GM23248 (cell line): ENCODE data around the gene BBLN.

Experiments
- EZH2 ChIP-seq: fragments of 200-600 bp; sonication (generic); IDR thresholded peaks from 2 replicates; pipeline ENCODE4 v1.6.1; 2018; ENCODE audit warnings: antibody characterized with exemption, mild to moderate bottlenecking; ENCODE audit not compliant: insufficient read depth, poor library complexity, severe bottlenecking
- EZH2phosphoT487 ChIP-seq: fragments of 200-600 bp; sonication (generic); IDR thresholded peaks from 2 replicates; pipeline ENCODE4 v1.6.1; 2018; ENCODE audit warnings: antibody characterized with exemption, moderate library complexity, mild to moderate bottlenecking, low read depth; ENCODE audit not compliant: insufficient read depth

DNA sequence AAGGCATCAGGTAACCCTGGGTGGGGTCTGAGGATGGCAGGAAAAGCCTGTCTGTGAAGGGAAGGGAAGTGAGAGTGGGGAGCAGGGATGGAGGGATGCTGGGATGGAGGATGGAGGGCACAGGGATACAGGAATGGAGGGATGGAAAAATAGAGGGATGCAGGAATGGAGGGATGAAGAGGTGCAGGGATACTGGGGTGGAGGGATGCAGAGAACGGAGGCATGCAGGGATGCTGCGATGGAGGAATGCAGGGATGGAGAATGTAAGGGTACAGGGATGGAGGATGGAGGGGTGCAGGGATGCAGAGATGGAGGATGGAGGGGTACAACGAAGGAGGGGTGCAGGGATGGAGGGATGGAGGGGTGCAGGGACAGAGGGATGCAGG lies 41.6 kb upstream of the BBLN start:
- TF ChIP-seq EZH2 (no peak), EZH2phosphoT487 (no peak)
